Type B pancreatic cell (in vitro differentiated cells): ENCODE results near the gene PCBP3. TPM values are rescaled to one million over a fixed set of nuclear protein-coding genes. Genes with fewer than 3 reads are reported as not detected.

Experiments used
- DNase-seq: peaks from one replicate; pipeline ENCODE4 v3.0.0; 2021; ENCODE audit warnings: mixed read lengths; ENCODE audit not compliant: unreplicated experiment; ENCODE audit errors: extremely low spot score
- H3K27ac Mint-ChIP-seq: 2 replicates; pipeline ENCODE4 v1.8.0; 2021; ENCODE audit warnings: mild to moderate bottlenecking, mixed read lengths
- H3K27me3 Mint-ChIP-seq: 2 replicates; pipeline ENCODE4 v1.8.0; 2021; ENCODE audit warnings: mixed read lengths
- H3K36me3 Mint-ChIP-seq: 2 replicates; pipeline ENCODE4 v1.8.0; 2021; ENCODE audit warnings: mixed read lengths
- H3K4me1 Mint-ChIP-seq: one replicate; pipeline ENCODE4 v1.8.0; 2021; ENCODE audit warnings: mixed read lengths; ENCODE audit not compliant: unreplicated experiment
- H3K4me3 Mint-ChIP-seq: 2 replicates; pipeline ENCODE4 v1.8.0; 2021; ENCODE audit warnings: mild to moderate bottlenecking, mixed read lengths
- H3K9me3 Mint-ChIP-seq: 2 replicates; pipeline ENCODE4 v1.8.0; 2021; ENCODE audit warnings: mixed read lengths
- CTCF ChIP-seq: fragments of 200-600 bp; sonication (generic); conservative IDR thresholded peaks from 2 replicates; pipeline ENCODE4 v1.5.0; 2021; ENCODE audit warnings: antibody characterized with exemption, mild to moderate bottlenecking
- total RNA-seq: library from RNA; stranded (reverse); gene quantifications from 2 replicates; pipeline ENCODE4 v1.2.1, GENCODE V29; 2021; ENCODE audit warnings: low replicate concordance

The PCBP3 gene
- total RNA-seq, 1 donor from 2014 or later, result 5.5 TPM

DNA sequence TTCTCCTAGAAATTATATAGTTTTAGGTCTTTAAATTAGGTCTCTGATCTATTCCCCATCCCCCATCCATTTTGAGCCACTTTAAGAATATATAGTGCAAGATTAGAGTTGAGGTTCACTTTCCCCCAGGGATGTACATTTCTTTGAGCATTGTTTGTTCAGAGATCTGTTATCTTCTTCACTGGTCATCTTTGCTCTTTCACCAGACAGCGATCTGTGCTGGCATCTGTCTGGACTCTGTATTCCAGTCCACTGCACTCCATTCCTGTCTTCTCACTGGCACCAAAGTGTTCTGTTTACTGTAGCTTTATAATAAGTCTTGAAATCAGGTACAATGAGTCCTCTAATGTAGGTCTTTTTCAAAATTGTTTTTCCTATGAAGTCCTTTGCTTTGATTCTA, 112.5 kb downstream of the PCBP3 start:
- H3K4me3 Mint-ChIP-seq, result no peak overlapping the region
- no peaks in the 10 kb centered on the region for H3K27me3 Mint-ChIP-seq
- TF ChIP-seq CTCF, result no peak
- no peaks in the 10 kb centered on the region for H3K36me3 Mint-ChIP-seq
- H3K9me3 Mint-ChIP-seq, result no peaks in the 10 kb centered on the region
- no peak overlapping the region for H3K27ac Mint-ChIP-seq
- H3K4me1 Mint-ChIP-seq, result no peaks in the 10 kb centered on the region
- DNase-seq, result no peak

- Mint-ChIP-seq H3K9me3 (no peaks in the 10 kb centered on the region), H3K27me3 (no peaks in the 10 kb centered on the region)
Measured at GRCh38 chr21:45756669-45757068, 113.1 kb downstream of the PCBP3 start.

DNA sequence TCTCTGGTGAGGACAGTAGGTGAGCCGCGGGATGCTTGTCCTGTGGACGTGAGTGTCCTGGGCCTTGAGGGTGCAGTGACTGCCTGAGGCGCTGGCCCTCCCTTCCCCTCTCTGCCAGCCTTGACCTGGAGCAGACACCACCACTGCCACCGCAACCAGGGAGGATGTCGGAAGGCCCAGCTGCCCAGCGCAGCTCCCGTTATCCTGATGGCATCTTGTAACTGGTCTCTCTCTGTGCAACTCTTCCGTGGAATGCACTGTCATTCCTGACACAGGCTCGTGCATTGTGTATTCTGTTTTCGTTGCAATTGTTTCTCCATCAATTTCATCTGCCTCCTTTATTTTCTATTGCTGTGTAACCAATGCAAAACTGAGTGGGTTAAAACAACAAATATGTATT, 118.2 kb downstream of the PCBP3 start:
- H3K4me1 Mint-ChIP-seq, result peaks cover 6% of the 10 kb centered on the region
- DNase-seq, result no peak
- no peaks in the 10 kb centered on the region for H3K9me3 Mint-ChIP-seq
- H3K27me3 Mint-ChIP-seq, result no peaks in the 10 kb centered on the region
- TF ChIP-seq CTCF, result no peak
- H3K36me3 Mint-ChIP-seq, result no peaks in the 10 kb centered on the region
- H3K27ac Mint-ChIP-seq, result no peak overlapping the region
- H3K4me3 Mint-ChIP-seq, result no peak overlapping the region

More at GRCh38 chr21:45756669-45757068, 113.1 kb downstream of the PCBP3 start:
- no peak for TF ChIP-seq CTCF
- Mint-ChIP-seq H3K4me1 (no peaks in the 10 kb centered on the region), H3K27ac (no peak overlapping the region), H3K4me3 (no peak overlapping the region), H3K36me3 (no peaks in the 10 kb centered on the region)
- no peak for DNase-seq

- no peak for DNase-seq
- Mint-ChIP-seq H3K9me3 (no peaks in the 10 kb centered on the region), H3K27ac (no peak overlapping the region), H3K4me1 (peaks cover 15% of the 10 kb centered on the region), H3K36me3 (no peaks in the 10 kb centered on the region), H3K4me3 (no peak overlapping the region), H3K27me3 (no peaks in the 10 kb centered on the region)
- no peak for TF ChIP-seq CTCF
Measured at GRCh38 chr21:45763074-45763473, 119.5 kb downstream of the PCBP3 start.

DNA sequence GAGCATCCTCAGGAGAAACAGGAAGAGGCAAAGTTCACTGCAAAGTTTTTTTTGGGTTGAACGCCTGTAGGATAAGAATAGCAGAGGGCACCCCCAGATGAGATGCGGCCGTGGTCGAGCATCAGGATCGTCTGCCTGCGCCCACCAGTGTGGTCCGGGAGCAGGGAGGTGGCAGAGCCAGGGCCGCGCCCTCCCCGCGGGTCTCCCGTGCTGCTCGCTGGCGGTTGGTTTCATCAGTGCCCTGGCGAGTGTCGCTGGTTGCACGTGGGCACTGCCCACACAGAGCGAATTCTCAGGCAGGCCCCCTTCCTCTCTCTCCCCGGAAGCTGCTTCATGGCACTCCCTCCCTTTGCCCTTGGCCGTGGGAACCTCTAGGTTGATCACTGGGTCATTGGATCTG, 120.0 kb downstream of the PCBP3 start:
- no peak overlapping the region for H3K27ac Mint-ChIP-seq

More for the DNA sequence above, 120.0 kb downstream of the PCBP3 start:
- DNase-seq, result no peak
- no peak for TF ChIP-seq CTCF
- Mint-ChIP-seq H3K27me3 (no peaks in the 10 kb centered on the region), H3K36me3 (no peaks in the 10 kb centered on the region), H3K9me3 (no peaks in the 10 kb centered on the region), H3K4me1 (peaks cover 19% of the 10 kb centered on the region), H3K4me3 (no peak overlapping the region)
